CD4-positive, alpha-beta T cell treated with Interleukin-6 at 100 ng/mL for 8 hours (primary cell): ENCODE measurements around the gene GAS2L2.
"Not testable (repeated sequence)": the region's sequence is repeated elsewhere in the genome, so short reads cannot be mapped to it uniquely, and the experiment has no call there.

ENCODE experiments used
- DNase-seq: peaks from one replicate; pipeline ENCODE4 v3.0.0-alpha.2; 2020; ENCODE audit warnings: mixed read lengths, low spot score

The GAS2L2 gene

GRCh38 chr17:35728551-35728950, 24.5 kb downstream of the GAS2L2 start:
- no peak for DNase-seq

DNA sequence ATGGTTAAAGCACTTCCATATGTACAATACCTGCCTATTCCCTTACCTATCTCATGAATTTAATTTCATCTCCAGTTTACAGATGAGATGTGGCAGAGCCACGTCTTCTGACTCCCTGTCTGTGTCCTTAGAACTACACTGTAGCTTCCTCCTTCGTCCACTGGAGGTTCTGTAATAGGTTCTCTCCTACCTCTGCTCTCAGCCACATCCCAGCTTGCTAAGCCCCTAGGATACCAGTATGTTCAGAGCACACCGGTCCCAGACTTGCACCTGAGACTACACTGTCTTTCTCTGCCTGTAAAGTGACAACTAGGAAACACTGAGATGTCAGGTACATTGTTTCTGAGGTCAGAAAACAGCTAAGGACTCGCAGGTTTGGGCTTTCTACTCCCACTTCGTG, 25.4 kb downstream of the GAS2L2 start:
- DNase-seq: no peak

DNA sequence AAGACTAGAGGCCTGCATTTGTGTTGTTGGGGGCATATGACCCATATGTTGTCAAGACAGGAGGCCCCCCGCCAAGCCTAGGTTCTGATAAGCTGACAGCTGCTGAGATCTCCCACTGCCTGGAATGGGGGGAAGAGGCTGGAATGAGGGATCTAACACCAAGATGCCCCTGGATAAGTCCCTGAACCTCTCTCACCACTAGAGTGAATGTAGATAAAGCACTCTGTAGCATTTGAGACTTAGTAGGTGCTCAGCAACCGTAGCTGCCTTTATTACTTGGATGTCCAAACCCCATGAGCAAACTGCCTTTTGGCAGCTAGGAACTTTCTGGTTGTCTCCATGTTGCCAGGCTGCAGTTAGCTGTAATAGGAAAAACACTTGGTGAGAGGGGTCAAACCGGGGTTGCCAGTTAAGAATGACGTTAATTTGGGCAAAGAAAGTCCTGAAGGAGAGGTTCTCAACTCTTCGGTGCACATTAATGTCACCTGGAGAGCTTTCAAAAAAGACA, 26.0 kb downstream of the GAS2L2 start:
- no peak for DNase-seq

- DNase-seq: no peak
These were observed 26.7 kb downstream of the GAS2L2 start for GRCh38 chr17:35726127-35726952.

GRCh38 chr17:35725802-35726126, 27.3 kb downstream of the GAS2L2 start:
- no peak for DNase-seq

DNA sequence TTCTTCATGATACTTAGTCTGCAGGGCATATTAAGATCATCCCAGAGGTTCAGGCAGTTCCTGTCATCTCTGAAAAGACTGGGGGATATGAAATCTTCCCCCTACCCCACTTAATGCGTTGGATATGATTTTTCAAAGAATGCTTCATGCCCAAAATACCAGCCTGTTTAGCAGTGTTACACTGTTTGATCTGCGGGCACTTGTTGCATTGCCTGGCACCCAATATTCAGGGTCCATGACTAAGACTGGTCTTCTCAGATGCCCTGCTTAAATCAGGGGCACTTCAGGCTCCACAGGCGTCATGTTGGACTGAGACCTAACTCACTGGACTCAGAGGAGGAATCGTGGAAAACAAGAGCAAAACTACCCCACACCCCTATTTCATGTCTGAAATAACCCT, 28.0 kb downstream of the GAS2L2 start:
- no peak for DNase-seq

DNA sequence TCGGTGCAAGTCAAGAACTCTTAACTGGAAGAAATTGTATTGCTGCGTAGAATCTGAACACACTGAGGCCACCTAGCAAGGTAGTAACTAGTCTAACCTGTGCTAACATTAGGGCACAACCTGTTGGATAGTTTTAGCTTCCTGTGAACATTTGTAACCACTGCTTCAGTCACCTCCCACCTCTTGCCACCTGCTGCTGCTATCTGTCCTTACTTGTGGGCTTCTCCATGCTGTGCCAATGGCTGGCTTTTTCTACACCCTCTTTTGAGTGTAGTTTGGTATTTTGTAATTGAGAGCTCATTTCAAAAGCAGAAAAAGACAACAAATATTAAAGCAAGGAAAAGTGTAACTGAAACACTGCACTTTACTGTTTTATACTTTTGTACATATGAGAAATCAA, 29.3 kb downstream of the GAS2L2 start:
- DNase-seq: no peak

DNA sequence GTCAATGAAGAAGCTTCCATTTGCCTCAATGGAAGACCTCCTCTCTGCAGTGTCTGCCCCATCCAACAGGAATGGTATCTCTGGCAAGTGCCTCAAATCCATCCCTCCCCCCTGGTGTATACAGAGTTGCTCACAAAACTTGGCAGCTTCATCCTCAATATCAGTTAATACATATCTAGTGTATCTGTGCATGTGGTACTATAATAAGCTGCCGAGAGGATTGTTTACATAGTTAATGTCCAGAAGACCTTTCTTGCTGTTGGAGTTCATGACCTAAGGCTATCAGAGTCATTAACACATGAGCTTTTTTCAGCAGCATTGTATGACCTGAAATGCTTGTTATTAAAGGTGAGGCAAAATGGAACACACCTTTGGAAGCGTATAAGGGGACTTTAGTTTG, 35.6 kb downstream of the GAS2L2 start:
- DNase-seq: no peak

- no peak for DNase-seq
These were observed 36.1 kb downstream of the GAS2L2 start for GRCh38 chr17:35716897-35717465.

DNA sequence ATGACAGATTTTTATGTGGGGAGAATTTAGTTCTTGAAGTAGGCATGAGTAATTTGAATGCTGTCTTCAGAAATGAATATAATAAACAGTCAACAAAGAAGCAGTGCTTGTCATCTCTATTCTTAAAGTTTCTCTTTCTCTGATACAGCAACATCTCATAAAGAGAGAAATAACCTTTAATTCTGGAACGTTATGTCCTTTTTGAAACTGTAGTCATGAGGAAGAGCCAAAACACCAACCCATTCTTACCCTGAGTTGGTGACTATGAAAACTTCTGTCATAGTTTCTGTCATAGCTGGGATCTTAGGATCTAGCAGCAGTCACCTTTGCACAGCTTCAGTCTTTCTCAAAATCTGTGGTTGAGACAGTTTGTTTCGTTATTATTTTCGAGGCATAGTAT, 36.9 kb downstream of the GAS2L2 start:
- DNase-seq: no peak

DNA sequence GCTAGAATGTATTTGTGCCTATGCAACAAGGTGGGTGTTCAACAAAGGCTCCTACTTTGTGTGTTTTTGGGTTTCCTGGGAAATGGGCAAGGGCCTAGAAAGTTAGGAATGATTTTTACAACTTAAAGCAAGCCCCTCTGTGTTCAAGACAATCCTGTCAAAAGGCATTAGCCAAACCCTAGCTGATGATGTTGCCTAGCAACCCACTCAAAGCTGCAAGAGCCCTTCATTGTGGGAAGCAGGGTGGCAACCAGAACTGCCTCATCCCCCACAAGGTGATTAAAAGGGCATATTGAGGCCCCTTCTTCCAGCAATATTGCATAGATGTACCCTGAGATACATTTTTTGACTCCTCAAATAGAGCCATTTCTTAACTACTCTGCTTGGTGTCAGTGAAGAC, 37.6 kb downstream of the GAS2L2 start:
- no peak for DNase-seq

DNA sequence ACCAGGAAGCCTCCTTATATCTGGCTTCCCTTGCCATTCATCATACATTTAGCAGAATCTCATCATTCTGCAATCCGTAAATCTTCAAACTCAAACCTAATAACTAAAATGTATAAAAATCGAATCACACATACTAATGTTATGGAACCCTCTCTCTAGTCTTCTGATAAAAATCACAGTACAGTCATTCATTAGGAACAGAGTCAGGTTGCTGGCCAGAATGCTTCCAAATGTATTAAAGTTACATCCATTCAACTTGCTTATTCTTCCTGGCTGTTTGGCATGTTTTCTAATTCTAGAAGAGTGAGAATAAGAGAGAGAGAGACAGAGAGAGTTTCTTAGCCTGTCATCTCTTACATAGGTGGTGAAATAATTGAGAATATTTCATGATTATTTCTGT, 38.1 kb downstream of the GAS2L2 start:
- DNase-seq: no peak

- no peak for DNase-seq
These were observed 39.8 kb downstream of the GAS2L2 start for GRCh38 chr17:35713069-35713728.

- no peak for DNase-seq
These were observed 42.1 kb downstream of the GAS2L2 start for GRCh38 chr17:35710950-35711349.

GRCh38 chr17:35709874-35710273, 43.2 kb downstream of the GAS2L2 start:
- DNase-seq: no peak

DNA sequence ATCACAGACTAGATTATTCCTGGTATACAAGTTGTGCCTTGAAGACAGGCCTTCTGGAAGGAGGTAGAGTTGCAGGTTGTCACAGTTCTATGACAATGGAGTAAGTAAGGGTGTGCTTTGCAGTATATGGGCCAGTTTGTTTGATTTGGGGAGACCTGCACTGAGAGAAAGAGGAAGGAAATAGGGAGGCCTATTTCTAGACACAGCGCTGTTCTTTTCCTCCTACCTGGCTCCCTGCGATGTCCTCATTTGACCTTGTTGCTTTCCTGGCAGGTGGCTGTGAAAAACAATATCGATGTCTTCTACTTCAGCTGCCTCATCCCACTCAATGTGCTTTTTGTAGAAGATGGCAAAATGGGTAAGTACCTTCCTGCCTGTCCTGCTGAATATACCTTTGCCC, 44.1 kb downstream of the GAS2L2 start:
- no peak for DNase-seq

DNA sequence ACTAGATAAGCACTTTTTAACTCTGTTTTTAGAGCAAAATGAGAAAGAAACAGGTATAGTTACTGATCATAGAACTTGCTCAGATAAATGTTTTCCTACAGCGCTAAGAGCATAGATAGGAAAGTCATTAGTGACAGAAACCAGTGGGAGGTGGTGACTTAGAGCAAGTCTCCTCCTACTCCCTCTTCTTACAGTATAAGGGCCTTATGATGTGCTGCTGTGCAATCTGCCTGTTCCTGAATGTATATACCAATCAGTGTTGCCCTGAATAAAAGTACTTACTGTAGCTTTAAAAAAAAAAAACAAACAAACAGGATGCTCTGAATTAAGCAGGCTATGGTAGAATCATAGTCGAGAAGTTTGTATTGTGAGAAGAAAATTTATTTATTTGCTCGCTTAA, 44.9 kb downstream of the GAS2L2 start:
- DNase-seq: no peak

- no peak for DNase-seq
These were observed 47.3 kb downstream of the GAS2L2 start for GRCh38 chr17:35705705-35706104.

GRCh38 chr17:35705230-35705629, 47.8 kb downstream of the GAS2L2 start:
- no peak for DNase-seq

DNA sequence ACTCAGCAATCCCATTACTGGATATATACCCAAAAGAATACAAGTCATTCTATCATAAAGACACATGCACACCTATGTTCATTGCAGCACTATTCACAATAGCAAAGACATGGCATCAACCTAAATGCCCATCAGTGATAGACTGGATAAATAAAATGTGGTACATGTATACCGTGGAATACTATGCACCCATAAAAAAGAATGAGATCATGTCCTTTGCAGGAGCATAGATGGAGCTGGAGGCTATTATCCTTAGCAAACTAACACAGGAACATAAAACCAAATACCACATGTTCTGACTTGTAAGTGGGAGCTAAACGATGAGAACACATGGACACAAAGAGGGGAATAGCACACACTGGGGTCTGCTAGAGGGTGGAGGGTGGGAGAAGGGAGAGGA, 49.7 kb downstream of the GAS2L2 start:
- DNase-seq: not testable (repeated sequence)

- no peak for DNase-seq
These were observed 51.5 kb downstream of the GAS2L2 start for GRCh38 chr17:35701491-35701890.

- DNase-seq: no peak
These were observed 52.9 kb downstream of the GAS2L2 start for GRCh38 chr17:35700150-35700549.

DNA sequence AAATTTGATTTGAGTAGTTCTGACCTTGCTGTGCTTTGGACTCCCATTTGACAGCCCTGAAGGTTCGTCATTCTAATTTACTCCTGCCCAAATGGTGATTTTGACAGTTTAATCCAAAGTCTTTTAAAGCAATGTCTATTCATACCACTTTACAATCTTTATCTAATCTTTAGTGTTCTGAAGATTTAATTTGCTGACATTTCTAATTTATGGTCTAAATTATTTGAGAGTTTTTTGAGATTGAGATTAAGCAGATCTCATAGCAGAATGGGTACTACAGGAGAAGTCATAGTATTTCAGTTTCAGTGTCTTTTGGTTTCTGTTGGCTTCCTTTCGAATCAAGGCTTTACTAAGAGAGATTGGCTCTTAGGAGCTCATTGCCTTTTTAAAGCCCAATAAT, 54.2 kb downstream of the GAS2L2 start:
- no peak for DNase-seq
